Lung microvascular endothelial cell (primary cell): ENCODE data around the gene ITGA3. TPM values are rescaled to one million over a fixed set of nuclear protein-coding genes. Genes with fewer than 3 reads are reported as not detected.

Experiments used
- total RNA-seq: library from RNA; depleted of rRNA; stranded (reverse); fragments of >200 nt; gene quantifications from 2 replicates; pipeline ENCODE4 v1.2.1, GENCODE V29; 2014

The ITGA3 gene
- total RNA-seq, 1 donor from 2014 or later: 162 TPM

Other genes with a start within 250 kb of the ITGA3 start
- not detected in 2 replicates for gene TAC4, start 208.0 kb upstream of the ITGA3 start, total RNA-seq
- not detected in 2 replicates for gene DLX4, start 86.9 kb upstream of the ITGA3 start, total RNA-seq
- not detected in 2 replicates for gene DLX3, start 60.9 kb upstream of the ITGA3 start, total RNA-seq
- gene PDK2, start 39.2 kb downstream of the ITGA3 start, total RNA-seq: 11.6 and 13.3 TPM in 2 replicates
- gene SAMD14, start 74.0 kb downstream of the ITGA3 start, total RNA-seq: 3.2 and 3.5 TPM in 2 replicates
- 16.1 and 25.8 TPM in 2 replicates for gene PPP1R9B, start 94.6 kb downstream of the ITGA3 start, total RNA-seq
- not detected in 2 replicates for gene SGCA, start 109.9 kb downstream of the ITGA3 start, total RNA-seq
- gene COL1A1, start 145.5 kb downstream of the ITGA3 start, total RNA-seq: 7.2 and 12.5 TPM in 2 replicates
- not detected in 2 replicates for gene TMEM92, start 218.4 kb downstream of the ITGA3 start, total RNA-seq